GM12878 (cell line): Measurements from ENCODE around the gene ACOT13. TPM values are rescaled to one million over a fixed set of nuclear protein-coding genes. Genes with fewer than 3 reads are reported as not detected.

Experiments
- ATF7 ChIP-seq: fragments of 450-650 bp; IDR thresholded peaks from 2 replicates; pipeline ENCODE4 v1.6.1; 2016; ENCODE audit warnings: low read depth, mild to moderate bottlenecking
- BACH1 ChIP-seq: fragments of 450-650 bp; IDR thresholded peaks from 2 replicates; pipeline ENCODE4 v1.6.1; 2017; ENCODE audit warnings: mild to moderate bottlenecking, borderline replicate concordance
- CHD4 ChIP-seq: fragments of 200-600 bp; sonication (generic); IDR thresholded peaks from 2 replicates; pipeline ENCODE4 v1.6.1; 2016; ENCODE audit warnings: mild to moderate bottlenecking
- DPF2 ChIP-seq: fragments of 450-650 bp; IDR thresholded peaks from 2 replicates; pipeline ENCODE4 v1.6.1; 2017; ENCODE audit warnings: mild to moderate bottlenecking
- IRF4 ChIP-seq: IDR thresholded peaks from 2 replicates; pipeline ENCODE4 v1.6.1; 2011; ENCODE audit warnings: low read depth, low read length
- MEF2A ChIP-seq: IDR thresholded peaks from 2 replicates; pipeline ENCODE4 v1.6.1; 2011; ENCODE audit warnings: low read depth, mild to moderate bottlenecking, low read length, moderate library complexity; ENCODE audit not compliant: insufficient read depth
- NFYB ChIP-seq: IDR thresholded peaks from 2 replicates; pipeline ENCODE4 v1.6.1; 2011; ENCODE audit warnings: low read depth, mild to moderate bottlenecking, low read length, improper control_type of control experiment, moderate library complexity; ENCODE audit not compliant: insufficient read depth
- SP1 ChIP-seq: IDR thresholded peaks from one replicate; pipeline ENCODE4 v1.6.1; 2011; ENCODE audit warnings: low read depth, low read length
- STAT3 ChIP-seq: IDR thresholded peaks from 2 replicates; pipeline ENCODE4 v1.6.1; 2011; ENCODE audit warnings: low read depth, low read length, improper control_type of control experiment
- YY1 ChIP-seq: IDR thresholded peaks from 2 replicates; pipeline ENCODE4 v1.6.1; 2011; ENCODE audit warnings: low read depth, mild to moderate bottlenecking, low read length
- ZBED1 ChIP-seq: IDR thresholded peaks from 2 replicates; pipeline ENCODE4 v1.6.1; 2016; ENCODE audit warnings: borderline replicate concordance
- ZNF24 ChIP-seq: fragments of 450-650 bp; IDR thresholded peaks from 2 replicates; pipeline ENCODE4 v1.6.1; 2017; ENCODE audit warnings: antibody characterized with exemption, mild to moderate bottlenecking
- polyA plus RNA-seq, 11 experiments: library from polyadenylated mRNA; depleted of rRNA in 4 of 11; unstranded in 6 of 11; stranded (reverse) in 5 of 11; fragments of >200 nt; fragmentation: Nextera tagmentation in 4 of 11; fragmentation: Illumina TruSeq in 1 of 11; extraction: Ambion mirVana in 4 of 11; extraction: Trizol in 1 of 11; gene quantifications; 1 replicate in 1 of 11; 2 replicates in 10 of 11; pipeline versions ENCODE4 v1.2.1 to v1.2.3, GENCODE V29; 2011 to 2016; ENCODE audit warnings: inconsistent platforms in 2 of 11, missing spikeins in 2 of 11, low read depth in 1 of 11
- total RNA-seq, 4 experiments: library from RNA; depleted of rRNA in 3 of 4; stranded (reverse); fragments of >200 nt in 3 of 4; fragmentation: Illumina TruSeq in 1 of 4; extraction: Trizol in 1 of 4; gene quantifications; 2 replicates each; pipeline versions ENCODE4 v1.2.1 to v1.2.3, GENCODE V29; 2013 to 2021
- TF ChIP-seq, protein P1 (sequence below): fragments of 450-650 bp; IDR thresholded peaks from 2 replicates; pipeline ENCODE4 v1.6.1; 2016; ENCODE audit warnings: mild to moderate bottlenecking
- TF ChIP-seq, protein P2 (sequence below): fragments of 450-650 bp; IDR thresholded peaks from 2 replicates; pipeline ENCODE4 v1.6.1; 2017; ENCODE audit warnings: low read depth, mild to moderate bottlenecking, moderate library complexity
- TF ChIP-seq, protein P3 (sequence below): fragments of 450-650 bp; IDR thresholded peaks from 2 replicates; pipeline ENCODE4 v1.6.1; 2017; ENCODE audit warnings: mild to moderate bottlenecking
- TF ChIP-seq, protein P4 (sequence below): IDR thresholded peaks from 2 replicates; pipeline ENCODE4 v1.6.1; 2011; ENCODE audit warnings: mild to moderate bottlenecking, low read depth, low read length, moderate library complexity; ENCODE audit not compliant: insufficient replicate concordance
- TF ChIP-seq, protein P5 (sequence below): fragments of 150-350 bp; IDR thresholded peaks from 2 replicates; pipeline ENCODE4 v1.6.1; 2016; ENCODE audit warnings: low read depth, low read length
- TF ChIP-seq, protein P6 (sequence below): fragments of 450-650 bp; IDR thresholded peaks from 2 replicates; pipeline ENCODE4 v1.6.1; 2014; ENCODE audit warnings: mild to moderate bottlenecking

The ACOT13 gene
- total and polyA plus RNA-seq, 10 of the 15 experiments (the other 5 are each of a cell fraction or from before 2014, with no cell fraction given): 6.0 to 60.6 (median 36.6) TPM

DNA sequence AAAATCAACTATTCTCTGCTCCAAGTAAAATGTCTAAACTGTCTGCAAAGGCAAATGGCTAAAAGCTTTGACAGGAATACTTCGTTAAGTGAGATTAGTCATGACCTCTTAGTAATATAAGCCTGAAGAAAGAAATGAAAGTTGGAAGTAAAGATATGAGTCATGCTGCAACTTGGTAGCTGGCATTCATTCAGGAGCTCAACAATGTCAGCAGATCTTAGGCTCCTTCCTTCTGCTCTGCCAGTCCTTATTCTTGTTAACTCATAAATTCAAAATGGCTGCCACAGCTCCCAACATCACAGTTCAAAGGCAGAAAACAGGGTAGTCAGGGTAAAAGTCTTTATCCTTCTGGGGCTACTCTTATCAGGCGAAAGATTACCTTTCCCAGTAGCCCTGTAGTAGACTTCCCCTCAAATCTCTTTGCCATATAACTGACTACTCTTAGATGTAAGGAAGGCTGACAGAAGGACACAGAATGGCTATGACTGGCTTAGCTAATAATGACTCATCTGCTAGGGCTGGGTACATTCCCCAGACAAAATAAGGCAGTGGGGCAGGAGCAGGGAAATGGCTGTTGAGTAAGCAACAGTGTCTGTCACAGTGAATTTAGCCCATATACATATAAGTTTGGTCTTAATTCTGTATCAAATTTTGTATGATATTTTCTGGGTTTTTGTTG, 76.5 kb downstream of the ACOT13 start (continued):
- TF ChIP-seq, protein P1, sequence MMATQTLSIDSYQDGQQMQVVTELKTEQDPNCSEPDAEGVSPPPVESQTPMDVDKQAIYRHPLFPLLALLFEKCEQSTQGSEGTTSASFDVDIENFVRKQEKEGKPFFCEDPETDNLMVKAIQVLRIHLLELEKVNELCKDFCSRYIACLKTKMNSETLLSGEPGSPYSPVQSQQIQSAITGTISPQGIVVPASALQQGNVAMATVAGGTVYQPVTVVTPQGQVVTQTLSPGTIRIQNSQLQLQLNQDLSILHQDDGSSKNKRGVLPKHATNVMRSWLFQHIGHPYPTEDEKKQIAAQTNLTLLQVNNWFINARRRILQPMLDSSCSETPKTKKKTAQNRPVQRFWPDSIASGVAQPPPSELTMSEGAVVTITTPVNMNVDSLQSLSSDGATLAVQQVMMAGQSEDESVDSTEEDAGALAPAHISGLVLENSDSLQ: peak; percentile 26; the same call in 1 of the 2 replicates
- TF ChIP-seq STAT3 (no peak), NFYB (no peak), ZBED1 (no peak), DPF2 (peak; percentile 74), ATF7 (peak; percentile 34; the same call in 1 of the 2 replicates), IRF4 (peak; percentile 88), BACH1 (no peak; the same call in 1 of the 2 replicates), ZNF24 (peak; percentile 92), CHD4 (no peak), YY1 (peak; percentile 91), SP1 (peak; percentile 23), MEF2A (no peak)
- TF ChIP-seq, protein P2, sequence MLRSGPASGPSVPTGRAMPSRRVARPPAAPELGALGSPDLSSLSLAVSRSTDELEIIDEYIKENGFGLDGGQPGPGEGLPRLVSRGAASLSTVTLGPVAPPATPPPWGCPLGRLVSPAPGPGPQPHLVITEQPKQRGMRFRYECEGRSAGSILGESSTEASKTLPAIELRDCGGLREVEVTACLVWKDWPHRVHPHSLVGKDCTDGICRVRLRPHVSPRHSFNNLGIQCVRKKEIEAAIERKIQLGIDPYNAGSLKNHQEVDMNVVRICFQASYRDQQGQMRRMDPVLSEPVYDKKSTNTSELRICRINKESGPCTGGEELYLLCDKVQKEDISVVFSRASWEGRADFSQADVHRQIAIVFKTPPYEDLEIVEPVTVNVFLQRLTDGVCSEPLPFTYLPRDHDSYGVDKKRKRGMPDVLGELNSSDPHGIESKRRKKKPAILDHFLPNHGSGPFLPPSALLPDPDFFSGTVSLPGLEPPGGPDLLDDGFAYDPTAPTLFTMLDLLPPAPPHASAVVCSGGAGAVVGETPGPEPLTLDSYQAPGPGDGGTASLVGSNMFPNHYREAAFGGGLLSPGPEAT: no peak
- TF ChIP-seq, protein P3, sequence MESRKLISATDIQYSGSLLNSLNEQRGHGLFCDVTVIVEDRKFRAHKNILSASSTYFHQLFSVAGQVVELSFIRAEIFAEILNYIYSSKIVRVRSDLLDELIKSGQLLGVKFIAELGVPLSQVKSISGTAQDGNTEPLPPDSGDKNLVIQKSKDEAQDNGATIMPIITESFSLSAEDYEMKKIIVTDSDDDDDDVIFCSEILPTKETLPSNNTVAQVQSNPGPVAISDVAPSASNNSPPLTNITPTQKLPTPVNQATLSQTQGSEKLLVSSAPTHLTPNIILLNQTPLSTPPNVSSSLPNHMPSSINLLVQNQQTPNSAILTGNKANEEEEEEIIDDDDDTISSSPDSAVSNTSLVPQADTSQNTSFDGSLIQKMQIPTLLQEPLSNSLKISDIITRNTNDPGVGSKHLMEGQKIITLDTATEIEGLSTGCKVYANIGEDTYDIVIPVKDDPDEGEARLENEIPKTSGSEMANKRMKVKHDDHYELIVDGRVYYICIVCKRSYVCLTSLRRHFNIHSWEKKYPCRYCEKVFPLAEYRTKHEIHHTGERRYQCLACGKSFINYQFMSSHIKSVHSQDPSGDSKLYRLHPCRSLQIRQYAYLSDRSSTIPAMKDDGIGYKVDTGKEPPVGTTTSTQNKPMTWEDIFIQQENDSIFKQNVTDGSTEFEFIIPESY: no peak
- TF ChIP-seq, protein P4, sequence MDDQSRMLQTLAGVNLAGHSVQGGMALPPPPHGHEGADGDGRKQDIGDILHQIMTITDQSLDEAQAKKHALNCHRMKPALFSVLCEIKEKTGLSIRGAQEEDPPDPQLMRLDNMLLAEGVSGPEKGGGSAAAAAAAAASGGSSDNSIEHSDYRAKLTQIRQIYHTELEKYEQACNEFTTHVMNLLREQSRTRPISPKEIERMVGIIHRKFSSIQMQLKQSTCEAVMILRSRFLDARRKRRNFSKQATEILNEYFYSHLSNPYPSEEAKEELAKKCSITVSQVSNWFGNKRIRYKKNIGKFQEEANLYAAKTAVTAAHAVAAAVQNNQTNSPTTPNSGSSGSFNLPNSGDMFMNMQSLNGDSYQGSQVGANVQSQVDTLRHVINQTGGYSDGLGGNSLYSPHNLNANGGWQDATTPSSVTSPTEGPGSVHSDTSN: no peak
- TF ChIP-seq, protein P5, sequence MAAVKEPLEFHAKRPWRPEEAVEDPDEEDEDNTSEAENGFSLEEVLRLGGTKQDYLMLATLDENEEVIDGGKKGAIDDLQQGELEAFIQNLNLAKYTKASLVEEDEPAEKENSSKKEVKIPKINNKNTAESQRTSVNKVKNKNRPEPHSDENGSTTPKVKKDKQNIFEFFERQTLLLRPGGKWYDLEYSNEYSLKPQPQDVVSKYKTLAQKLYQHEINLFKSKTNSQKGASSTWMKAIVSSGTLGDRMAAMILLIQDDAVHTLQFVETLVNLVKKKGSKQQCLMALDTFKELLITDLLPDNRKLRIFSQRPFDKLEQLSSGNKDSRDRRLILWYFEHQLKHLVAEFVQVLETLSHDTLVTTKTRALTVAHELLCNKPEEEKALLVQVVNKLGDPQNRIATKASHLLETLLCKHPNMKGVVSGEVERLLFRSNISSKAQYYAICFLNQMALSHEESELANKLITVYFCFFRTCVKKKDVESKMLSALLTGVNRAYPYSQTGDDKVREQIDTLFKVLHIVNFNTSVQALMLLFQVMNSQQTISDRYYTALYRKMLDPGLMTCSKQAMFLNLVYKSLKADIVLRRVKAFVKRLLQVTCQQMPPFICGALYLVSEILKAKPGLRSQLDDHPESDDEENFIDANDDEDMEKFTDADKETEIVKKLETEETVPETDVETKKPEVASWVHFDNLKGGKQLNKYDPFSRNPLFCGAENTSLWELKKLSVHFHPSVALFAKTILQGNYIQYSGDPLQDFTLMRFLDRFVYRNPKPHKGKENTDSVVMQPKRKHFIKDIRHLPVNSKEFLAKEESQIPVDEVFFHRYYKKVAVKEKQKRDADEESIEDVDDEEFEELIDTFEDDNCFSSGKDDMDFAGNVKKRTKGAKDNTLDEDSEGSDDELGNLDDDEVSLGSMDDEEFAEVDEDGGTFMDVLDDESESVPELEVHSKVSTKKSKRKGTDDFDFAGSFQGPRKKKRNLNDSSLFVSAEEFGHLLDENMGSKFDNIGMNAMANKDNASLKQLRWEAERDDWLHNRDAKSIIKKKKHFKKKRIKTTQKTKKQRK: no peak
- TF ChIP-seq, protein P6, sequence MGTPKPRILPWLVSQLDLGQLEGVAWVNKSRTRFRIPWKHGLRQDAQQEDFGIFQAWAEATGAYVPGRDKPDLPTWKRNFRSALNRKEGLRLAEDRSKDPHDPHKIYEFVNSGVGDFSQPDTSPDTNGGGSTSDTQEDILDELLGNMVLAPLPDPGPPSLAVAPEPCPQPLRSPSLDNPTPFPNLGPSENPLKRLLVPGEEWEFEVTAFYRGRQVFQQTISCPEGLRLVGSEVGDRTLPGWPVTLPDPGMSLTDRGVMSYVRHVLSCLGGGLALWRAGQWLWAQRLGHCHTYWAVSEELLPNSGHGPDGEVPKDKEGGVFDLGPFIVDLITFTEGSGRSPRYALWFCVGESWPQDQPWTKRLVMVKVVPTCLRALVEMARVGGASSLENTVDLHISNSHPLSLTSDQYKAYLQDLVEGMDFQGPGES: no peak
